Measurements from ENCODE around the gene FGFBP3.

- TF ChIP-seq CTCF (IDR thresholded peaks at IDR 0.05) (no peak), POLR2A (IDR thresholded peaks at IDR 0.05) (no peak)
These were observed 30.4 kb upstream of the FGFBP3 start for GRCh38 chr10:91939653-91940052.
